A549 (cell line): ENCODE results near the gene DPP10. TPM values are rescaled to one million over a fixed set of nuclear protein-coding genes. Genes with fewer than 3 reads are reported as not detected.

Experiments used
- ATAC-seq, 2 experiments: fragments of 200-7000 bp in 1 of 2; fragments of >200 bp in 1 of 2; cut with Nextera tagmentation in 1 of 2; cut with Tn5 transposase in 1 of 2; 3 replicates each; pipeline versions ENCODE4 v1.8.0 to v1.9.1; 2018 to 2020; ENCODE audit warnings: mild to moderate bottlenecking in 1 of 2, moderate library complexity in 1 of 2
- CTCF ChIA-PET: fragments of 300-600 bp; sonication (Branson Sonifier 250); formaldehyde crosslinking; extraction: SDS; loops from one replicate; lab custom pipeline; 2021; ENCODE audit warnings: antibody characterized with exemption, inconsistent platforms; lab: Yijun Ruan, JAX
- POLR2A ChIA-PET: fragments of 350-600 bp; formaldehyde crosslinking; extraction: SDS; loops from one replicate; lab custom pipeline; 2021; ENCODE audit warnings: antibody characterized with exemption, inconsistent platforms; lab: Yijun Ruan, JAX
- DNase-seq, 2 experiments: peaks; one replicate each; pipeline versions ENCODE4 v3.0.0 to v3.0.0-alpha.2; 2011 to 2016; ENCODE audit warnings: low read depth in 1 of 2, low spot score in 1 of 2
- FAIRE-seq: peaks from 2 replicates; lab custom pipeline; 2011; peaks lifted over from hg19 to GRCh38; lab: Jason Lieb, UNC
- H3K27ac ChIP-seq, 2 experiments: fragments of >200 bp; sonication (Bioruptor Twin); formaldehyde crosslinking; 3 replicates each; pipeline ENCODE4 v1.5.1; 2016 to 2017
- H3K4me1 ChIP-seq: fragments of >200 bp; sonication (Bioruptor Twin); formaldehyde crosslinking; 3 replicates; pipeline ENCODE4 v1.6.1; 2016
- H3K4me2 ChIP-seq: fragments of >200 bp; sonication (Bioruptor Twin); formaldehyde crosslinking; 3 replicates; pipeline ENCODE4 v1.6.1; 2016
- H3K4me3 ChIP-seq: fragments of >200 bp; sonication (Bioruptor Twin); formaldehyde crosslinking; 3 replicates; pipeline ENCODE4 v1.5.1; 2016
- H3K9me3 ChIP-seq: fragments of >200 bp; sonication (Bioruptor Twin); formaldehyde crosslinking; 3 replicates; pipeline ENCODE4 v1.6.1; 2016
- CBX2 ChIP-seq: fragments of 200-600 bp; sonication (generic); IDR thresholded peaks from 2 replicates; pipeline ENCODE4 v1.6.1; 2016; ENCODE audit warnings: low read depth, mild to moderate bottlenecking, borderline replicate concordance
- CHD2 ChIP-seq: fragments of 150-350 bp; IDR thresholded peaks from 2 replicates; pipeline ENCODE4 v1.6.1; 2014; ENCODE audit warnings: low read length; ENCODE audit not compliant: partially characterized antibody
- CHD4 ChIP-seq: fragments of 200-600 bp; sonication (generic); IDR thresholded peaks from 2 replicates; pipeline ENCODE4 v1.6.1; 2016; ENCODE audit warnings: antibody characterized with exemption, mild to moderate bottlenecking, borderline replicate concordance
- EHF ChIP-seq: fragments of 250-450 bp; sonication (Bioruptor Pico); IDR thresholded peaks from 2 replicates; pipeline ENCODE4 v1.5.0; 2020; ENCODE audit warnings: mild to moderate bottlenecking
- GATA3 ChIP-seq: IDR thresholded peaks from 2 replicates; pipeline ENCODE4 v1.6.1; 2012; ENCODE audit warnings: borderline replicate concordance
- HOXB13 ChIP-seq: fragments of 250-450 bp; sonication (Bioruptor Pico); IDR thresholded peaks from 2 replicates; pipeline ENCODE4 v1.5.0; 2020; ENCODE audit warnings: low read depth, mild to moderate bottlenecking, moderate library complexity
- KDM5A ChIP-seq: fragments of 200-600 bp; sonication (generic); IDR thresholded peaks from 2 replicates; pipeline ENCODE4 v1.6.1; 2016; ENCODE audit warnings: antibody characterized with exemption, mild to moderate bottlenecking
- MAZ ChIP-seq: fragments of 150-350 bp; IDR thresholded peaks from 2 replicates; pipeline ENCODE4 v1.6.1; 2014; ENCODE audit warnings: antibody characterized with exemption, low read depth, low read length, borderline replicate concordance
- MYC ChIP-seq: IDR thresholded peaks from 2 replicates; pipeline ENCODE4 v1.6.1; 2012; ENCODE audit warnings: mild to moderate bottlenecking, inconsistent platforms, low read length, improper control_type of control experiment, borderline replicate concordance
- NFE2L2 ChIP-seq: fragments of 150-350 bp; conservative IDR thresholded peaks from 2 replicates; pipeline ENCODE4 v1.6.1; 2014; ENCODE audit warnings: low read length
- NPAS2 ChIP-seq: fragments of 250-450 bp; sonication (Bioruptor Pico); IDR thresholded peaks from 2 replicates; pipeline ENCODE4 v1.8.0; 2022; ENCODE audit warnings: mild to moderate bottlenecking, moderate library complexity, borderline replicate concordance
- NR3C1 ChIP-seq: fragments of >200 bp; sonication (Bioruptor Twin); formaldehyde crosslinking; IDR thresholded peaks from 3 replicates; pipeline ENCODE4 v1.6.1; 2017
- POLR2A ChIP-seq: IDR thresholded peaks from 2 replicates; pipeline ENCODE4 v1.6.1; 2012; ENCODE audit warnings: mild to moderate bottlenecking, low read length
- RARB ChIP-seq: fragments of 250-450 bp; sonication (Bioruptor Pico); IDR thresholded peaks from 2 replicates; pipeline ENCODE4 v1.8.0; 2021; ENCODE audit warnings: mild to moderate bottlenecking, moderate library complexity
- RNF2 ChIP-seq: fragments of 200-600 bp; sonication (generic); IDR thresholded peaks from 2 replicates; pipeline ENCODE4 v1.6.1; 2016; ENCODE audit warnings: low read depth, mild to moderate bottlenecking, antibody characterized with exemption, moderate library complexity, borderline replicate concordance
- TP53 ChIP-seq: fragments of 250-450 bp; sonication (Bioruptor Pico); IDR thresholded peaks from 2 replicates; pipeline ENCODE4 v1.5.0; 2021; ENCODE audit warnings: mild to moderate bottlenecking, moderate library complexity
- ZC3H11A ChIP-seq: fragments of 450-650 bp; IDR thresholded peaks from 2 replicates; pipeline ENCODE4 v1.6.1; 2014; ENCODE audit warnings: antibody characterized with exemption, mild to moderate bottlenecking
- WGBS: methylation state at CpG from one replicate; pipeline ENCODE4 v1.1.6; 2017; ENCODE audit errors: missing lambda C conversion rate; 5-methylcytosine and 5-hydroxymethylcytosine counted together
- polyA plus RNA-seq, 4 experiments: library from polyadenylated mRNA; depleted of rRNA in 3 of 4; stranded (reverse); fragments of >200 nt; fragmentation: RNase III in 1 of 4; extraction: RNeasy Plus Mini Kit Qiagen cat#74134 plus additional on column Dnase treatment in 1 of 4; gene quantifications; 2 replicates in 3 of 4; 3 replicates in 1 of 4; pipeline ENCODE4 v1.2.3, GENCODE V29; 2011 to 2017
- TF ChIP-seq, protein P1 (sequence below): fragments of 250-450 bp; sonication (Bioruptor Pico); IDR thresholded peaks from 2 replicates; pipeline ENCODE4 v1.5.0; 2020; ENCODE audit warnings: low read depth, mild to moderate bottlenecking, moderate library complexity
- TF ChIP-seq, protein P2 (sequence below): IDR thresholded peaks from 2 replicates; pipeline ENCODE4 v1.6.1; 2012
- TF ChIP-seq, protein P3 (sequence below): fragments of >200 bp; sonication (Bioruptor Twin); formaldehyde crosslinking; IDR thresholded peaks from 2 replicates; pipeline ENCODE4 v1.6.1; 2016
- TF ChIP-seq, protein P4 (sequence below): IDR thresholded peaks from 2 replicates; pipeline ENCODE4 v1.6.1; 2012
- TF ChIP-seq, protein P5 (sequence below): fragments of 200-600 bp; sonication (generic); IDR thresholded peaks from 2 replicates; pipeline ENCODE4 v1.6.1; 2016; ENCODE audit warnings: antibody characterized with exemption, mild to moderate bottlenecking, moderate library complexity
- TF ChIP-seq, protein P6 (sequence below): fragments of >200 bp; sonication (Bioruptor Twin); formaldehyde crosslinking; IDR thresholded peaks from 3 replicates; pipeline ENCODE4 v1.5.1; 2016

Gene DPP10
- polyA plus RNA-seq, 2 of the 4 experiments (the other 2 are of a cell fraction) = not detected

DNA sequence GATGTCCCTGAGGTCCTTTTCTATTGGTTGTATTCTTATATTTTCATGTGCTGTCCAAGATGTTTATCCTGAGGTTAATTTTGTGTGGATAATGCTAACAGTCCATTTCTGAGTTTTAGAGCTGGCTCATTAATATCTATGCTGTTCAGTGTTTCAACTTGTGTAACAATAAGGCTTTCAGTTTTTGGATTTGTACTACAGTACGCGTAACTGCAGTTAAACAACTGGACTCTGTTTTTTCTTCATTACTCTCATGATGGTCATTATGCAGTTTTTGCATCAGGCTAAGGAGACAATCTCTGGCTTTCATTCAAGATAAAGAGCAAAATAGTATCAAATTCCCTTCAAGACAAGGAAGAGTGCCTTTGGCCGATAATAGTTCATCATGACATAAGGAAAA is 1364.8 kb downstream of the DPP10 start (continued):
- no peak for TF ChIP-seq CHD2
- TF ChIP-seq, protein P1, sequence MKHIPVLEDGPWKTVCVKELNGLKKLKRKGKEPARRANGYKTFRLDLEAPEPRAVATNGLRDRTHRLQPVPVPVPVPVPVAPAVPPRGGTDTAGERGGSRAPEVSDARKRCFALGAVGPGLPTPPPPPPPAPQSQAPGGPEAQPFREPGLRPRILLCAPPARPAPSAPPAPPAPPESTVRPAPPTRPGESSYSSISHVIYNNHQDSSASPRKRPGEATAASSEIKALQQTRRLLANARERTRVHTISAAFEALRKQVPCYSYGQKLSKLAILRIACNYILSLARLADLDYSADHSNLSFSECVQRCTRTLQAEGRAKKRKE (CRISPR knock-in tag) = no peak

DNA sequence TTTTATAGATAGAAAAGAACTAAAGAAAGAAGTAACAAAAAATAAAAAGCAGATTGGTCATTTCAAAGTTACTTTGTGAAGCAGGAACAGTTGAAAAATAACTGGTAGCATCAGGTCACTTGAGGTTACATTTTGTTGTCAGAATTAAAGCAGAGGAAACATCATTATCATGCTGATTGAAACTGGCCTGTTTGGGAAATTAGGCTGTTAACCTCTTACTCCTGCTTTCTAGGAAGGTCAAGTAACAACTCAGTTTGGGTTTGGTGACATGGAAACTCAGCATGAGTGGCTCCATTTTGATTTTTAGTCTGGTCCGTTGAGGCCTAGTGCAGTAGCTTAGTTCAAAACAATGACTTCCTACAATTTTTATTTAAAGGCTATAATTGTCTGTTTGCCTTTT is 1383.5 kb downstream of the DPP10 start:
- no peaks in the 10 kb centered on the region for H3K4me1 ChIP-seq
- ChIA-PET CTCF (no interaction called here), POLR2A (no interaction called here)
- no peaks in the 10 kb centered on the region; the same call in 2 of the 3 replicates for H3K9me3 ChIP-seq
- no peak for DNase-seq
- FAIRE-seq = no peak
- H3K27ac ChIP-seq = no peak overlapping the region
- TF ChIP-seq, protein P2, sequence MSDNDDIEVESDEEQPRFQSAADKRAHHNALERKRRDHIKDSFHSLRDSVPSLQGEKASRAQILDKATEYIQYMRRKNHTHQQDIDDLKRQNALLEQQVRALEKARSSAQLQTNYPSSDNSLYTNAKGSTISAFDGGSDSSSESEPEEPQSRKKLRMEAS = no peak
- TF ChIP-seq NR3C1 = no peak
- TF ChIP-seq RNF2 = no peak
- no peak for TF ChIP-seq CHD4
- TF ChIP-seq, protein P3, sequence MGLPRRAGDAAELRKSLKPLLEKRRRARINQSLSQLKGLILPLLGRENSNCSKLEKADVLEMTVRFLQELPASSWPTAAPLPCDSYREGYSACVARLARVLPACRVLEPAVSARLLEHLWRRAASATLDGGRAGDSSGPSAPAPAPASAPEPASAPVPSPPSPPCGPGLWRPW = no peak
- no peak for TF ChIP-seq MYC
- no peak for TF ChIP-seq NPAS2 (CRISPR knock-in tag)
- no peak for TF ChIP-seq EHF (CRISPR knock-in tag)
- TF ChIP-seq RARB (CRISPR knock-in tag) = no peak
- TF ChIP-seq, protein P4, sequence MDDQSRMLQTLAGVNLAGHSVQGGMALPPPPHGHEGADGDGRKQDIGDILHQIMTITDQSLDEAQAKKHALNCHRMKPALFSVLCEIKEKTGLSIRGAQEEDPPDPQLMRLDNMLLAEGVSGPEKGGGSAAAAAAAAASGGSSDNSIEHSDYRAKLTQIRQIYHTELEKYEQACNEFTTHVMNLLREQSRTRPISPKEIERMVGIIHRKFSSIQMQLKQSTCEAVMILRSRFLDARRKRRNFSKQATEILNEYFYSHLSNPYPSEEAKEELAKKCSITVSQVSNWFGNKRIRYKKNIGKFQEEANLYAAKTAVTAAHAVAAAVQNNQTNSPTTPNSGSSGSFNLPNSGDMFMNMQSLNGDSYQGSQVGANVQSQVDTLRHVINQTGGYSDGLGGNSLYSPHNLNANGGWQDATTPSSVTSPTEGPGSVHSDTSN = no peak
- TF ChIP-seq TP53 (CRISPR knock-in tag) = no peak
- no peak for TF ChIP-seq NFE2L2
- no peak overlapping the region for H3K4me2 ChIP-seq
- no peak for ATAC-seq
- WGBS = 38% methylated on average over 1 of the region's 1 CpG
- no peak overlapping the region for H3K4me3 ChIP-seq

DNA sequence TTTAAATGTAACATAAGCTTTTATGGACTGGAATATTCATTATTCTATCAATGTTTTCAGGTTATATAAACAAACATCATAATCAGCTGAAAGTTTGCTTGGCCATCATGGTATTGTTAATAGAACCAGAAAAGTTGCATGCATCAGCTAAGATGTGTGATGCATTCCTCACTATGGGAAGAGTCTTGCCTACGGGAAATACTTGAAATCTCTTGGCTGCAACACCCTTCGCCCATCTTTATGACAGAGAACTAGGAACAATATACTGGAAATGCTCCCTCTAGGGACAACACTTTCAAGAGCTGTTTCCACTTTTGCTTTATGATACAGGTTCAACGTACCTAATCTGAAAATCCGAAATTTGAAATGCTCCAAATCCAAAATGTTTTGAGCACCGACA is 1390.8 kb downstream of the DPP10 start:
- CTCF ChIA-PET = no interaction called here
- Histone ChIP-seq H3K9me3 (peaks cover 2% of the 10 kb centered on the region; the same call in 2 of the 3 replicates), H3K4me2 (no peak overlapping the region), H3K4me3 (no peak overlapping the region), H3K27ac (no peak overlapping the region), H3K4me1 (no peaks in the 10 kb centered on the region)
- TF ChIP-seq HOXB13 (CRISPR knock-in tag) = no peak
- TF ChIP-seq RARB (CRISPR knock-in tag) = no peak
- no peak for TF ChIP-seq GATA3
- TF ChIP-seq NPAS2 (CRISPR knock-in tag) = no peak
- no peak for TF ChIP-seq MAZ
- no peak for TF ChIP-seq ZC3H11A
- TF ChIP-seq, protein P5, sequence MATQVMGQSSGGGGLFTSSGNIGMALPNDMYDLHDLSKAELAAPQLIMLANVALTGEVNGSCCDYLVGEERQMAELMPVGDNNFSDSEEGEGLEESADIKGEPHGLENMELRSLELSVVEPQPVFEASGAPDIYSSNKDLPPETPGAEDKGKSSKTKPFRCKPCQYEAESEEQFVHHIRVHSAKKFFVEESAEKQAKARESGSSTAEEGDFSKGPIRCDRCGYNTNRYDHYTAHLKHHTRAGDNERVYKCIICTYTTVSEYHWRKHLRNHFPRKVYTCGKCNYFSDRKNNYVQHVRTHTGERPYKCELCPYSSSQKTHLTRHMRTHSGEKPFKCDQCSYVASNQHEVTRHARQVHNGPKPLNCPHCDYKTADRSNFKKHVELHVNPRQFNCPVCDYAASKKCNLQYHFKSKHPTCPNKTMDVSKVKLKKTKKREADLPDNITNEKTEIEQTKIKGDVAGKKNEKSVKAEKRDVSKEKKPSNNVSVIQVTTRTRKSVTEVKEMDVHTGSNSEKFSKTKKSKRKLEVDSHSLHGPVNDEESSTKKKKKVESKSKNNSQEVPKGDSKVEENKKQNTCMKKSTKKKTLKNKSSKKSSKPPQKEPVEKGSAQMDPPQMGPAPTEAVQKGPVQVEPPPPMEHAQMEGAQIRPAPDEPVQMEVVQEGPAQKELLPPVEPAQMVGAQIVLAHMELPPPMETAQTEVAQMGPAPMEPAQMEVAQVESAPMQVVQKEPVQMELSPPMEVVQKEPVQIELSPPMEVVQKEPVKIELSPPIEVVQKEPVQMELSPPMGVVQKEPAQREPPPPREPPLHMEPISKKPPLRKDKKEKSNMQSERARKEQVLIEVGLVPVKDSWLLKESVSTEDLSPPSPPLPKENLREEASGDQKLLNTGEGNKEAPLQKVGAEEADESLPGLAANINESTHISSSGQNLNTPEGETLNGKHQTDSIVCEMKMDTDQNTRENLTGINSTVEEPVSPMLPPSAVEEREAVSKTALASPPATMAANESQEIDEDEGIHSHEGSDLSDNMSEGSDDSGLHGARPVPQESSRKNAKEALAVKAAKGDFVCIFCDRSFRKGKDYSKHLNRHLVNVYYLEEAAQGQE = no peak
- TF ChIP-seq KDM5A = no peak
- TF ChIP-seq CBX2 = no peak
- TF ChIP-seq, protein P6, sequence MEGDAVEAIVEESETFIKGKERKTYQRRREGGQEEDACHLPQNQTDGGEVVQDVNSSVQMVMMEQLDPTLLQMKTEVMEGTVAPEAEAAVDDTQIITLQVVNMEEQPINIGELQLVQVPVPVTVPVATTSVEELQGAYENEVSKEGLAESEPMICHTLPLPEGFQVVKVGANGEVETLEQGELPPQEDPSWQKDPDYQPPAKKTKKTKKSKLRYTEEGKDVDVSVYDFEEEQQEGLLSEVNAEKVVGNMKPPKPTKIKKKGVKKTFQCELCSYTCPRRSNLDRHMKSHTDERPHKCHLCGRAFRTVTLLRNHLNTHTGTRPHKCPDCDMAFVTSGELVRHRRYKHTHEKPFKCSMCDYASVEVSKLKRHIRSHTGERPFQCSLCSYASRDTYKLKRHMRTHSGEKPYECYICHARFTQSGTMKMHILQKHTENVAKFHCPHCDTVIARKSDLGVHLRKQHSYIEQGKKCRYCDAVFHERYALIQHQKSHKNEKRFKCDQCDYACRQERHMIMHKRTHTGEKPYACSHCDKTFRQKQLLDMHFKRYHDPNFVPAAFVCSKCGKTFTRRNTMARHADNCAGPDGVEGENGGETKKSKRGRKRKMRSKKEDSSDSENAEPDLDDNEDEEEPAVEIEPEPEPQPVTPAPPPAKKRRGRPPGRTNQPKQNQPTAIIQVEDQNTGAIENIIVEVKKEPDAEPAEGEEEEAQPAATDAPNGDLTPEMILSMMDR = no peak
- TF ChIP-seq POLR2A = no peak
- TF ChIP-seq, protein P2 = no peak
- TF ChIP-seq MYC = no peak
- TF ChIP-seq, protein P1 (CRISPR knock-in tag) = no peak
- no peak for DNase-seq
- FAIRE-seq = no peak
- 9% methylated on average over 5 of the region's 5 CpGs for WGBS
- POLR2A ChIA-PET = no interaction called here
- ATAC-seq = no peak
